Skin of body (tissue), 3 donors: ENCODE results near the gene WDR19. TPM values are rescaled to one million over a fixed set of nuclear protein-coding genes. Genes with fewer than 3 reads are reported as not detected.

Experiments used
- DNase-seq: peaks from one replicate; lab custom pipeline; 2025; lab: John Stamatoyannopoulos, UW
- small RNA-seq: library from RNA; depleted of rRNA; stranded (forward); fragments of <200 nt; gene quantifications from one replicate; pipeline ENCODE3, GENCODE V24; 2014; ENCODE audit warnings: low replicate concordance
- total RNA-seq: library from RNA; depleted of rRNA; stranded (reverse); fragments of >200 nt; gene quantifications from one replicate; pipeline ENCODE4 v1.2.3, GENCODE V29; 2014

Gene WDR19
- total RNA-seq, 1 donor from 2014 or later = 38.3 TPM

DNA sequence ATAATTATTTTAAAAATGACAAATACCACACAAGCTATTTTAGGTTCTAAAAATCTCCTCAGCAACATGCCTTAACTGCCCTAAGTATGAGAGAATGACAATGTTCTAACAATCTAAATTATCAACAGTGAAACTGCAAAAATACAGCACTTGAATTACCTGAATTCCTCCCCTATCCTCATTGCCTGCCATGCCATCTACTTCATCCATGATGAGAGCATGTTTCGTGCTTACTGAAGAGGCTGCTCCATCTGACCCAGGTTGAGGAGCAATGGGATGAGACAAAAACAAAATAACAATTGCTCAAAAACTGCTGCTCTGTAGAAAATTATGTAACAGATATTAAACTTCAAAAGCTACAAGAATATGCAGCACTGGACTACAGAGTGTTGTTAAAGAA, 120.6 kb downstream of the WDR19 start:
- DNase-seq = no peak

DNA sequence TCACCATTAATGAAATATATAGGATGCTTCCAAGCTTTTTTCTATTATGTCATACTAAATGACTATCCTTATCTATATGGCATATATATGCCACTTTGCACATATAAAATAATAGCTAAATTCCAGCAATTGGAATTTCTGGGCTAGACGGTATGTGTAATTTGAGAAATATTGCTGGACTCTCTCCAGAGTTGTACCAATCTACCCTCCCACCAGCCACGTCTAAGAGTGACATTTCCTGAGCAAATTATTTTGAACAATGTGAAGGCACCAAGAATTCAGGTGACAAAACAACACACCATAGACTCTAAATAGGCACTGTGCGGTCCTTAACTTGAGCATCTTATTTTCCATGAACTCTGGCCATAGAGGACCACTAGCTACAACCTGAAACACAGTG, 121.5 kb downstream of the WDR19 start:
- no peak for DNase-seq

DNA sequence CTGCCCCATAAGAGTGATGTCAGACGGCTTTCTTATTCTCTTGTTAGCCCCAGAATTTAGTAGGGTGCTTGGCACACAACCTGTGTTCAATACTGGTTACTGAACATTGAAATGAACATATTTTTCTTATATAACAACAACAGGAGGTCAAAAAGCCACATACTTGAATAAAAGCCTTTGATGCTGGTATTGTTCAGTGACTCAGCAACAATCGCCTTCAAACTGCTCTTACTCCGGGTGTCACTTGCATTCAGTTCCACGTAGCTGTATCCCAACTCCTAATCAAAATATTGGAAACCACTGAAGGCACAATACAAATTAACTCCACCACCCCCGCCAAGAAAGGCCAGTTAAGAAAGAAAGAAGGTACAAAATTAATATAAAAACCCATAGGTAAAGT, 122.3 kb downstream of the WDR19 start:
- no peak for DNase-seq

DNA sequence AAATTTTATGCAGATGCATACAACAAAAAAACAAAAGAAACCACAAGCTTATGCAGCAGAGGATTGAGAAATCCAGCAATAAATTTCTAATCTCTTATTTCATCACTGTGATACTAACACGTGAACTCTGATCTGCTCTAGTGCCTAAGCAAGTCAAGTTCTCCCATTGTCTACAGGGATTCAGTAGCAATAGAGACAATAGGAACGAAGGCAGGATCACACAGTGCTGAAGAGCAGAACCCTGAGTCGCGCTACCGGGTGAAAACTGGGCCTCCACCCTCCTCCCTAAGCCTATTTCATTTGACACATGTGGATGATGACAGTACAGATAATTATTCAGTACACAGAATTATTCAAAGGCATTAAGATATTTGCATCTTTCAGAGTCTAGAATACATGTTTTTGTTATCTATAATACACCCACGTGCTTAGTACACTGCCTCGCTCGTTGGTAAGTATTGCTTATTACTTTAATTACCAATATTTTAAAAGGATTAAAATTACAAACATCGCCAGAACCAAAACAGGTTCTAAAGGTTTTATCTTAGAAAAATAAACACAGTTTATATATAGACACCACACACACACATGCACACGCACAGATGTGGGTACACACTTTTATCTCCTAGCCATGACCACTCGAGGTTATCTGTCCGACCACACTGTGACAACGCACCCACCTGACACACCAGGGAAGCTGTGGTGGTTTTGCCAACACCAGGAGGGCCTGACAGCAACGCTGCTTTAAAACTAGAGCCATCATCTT, 123.8 kb downstream of the WDR19 start:
- no peak for DNase-seq

DNA sequence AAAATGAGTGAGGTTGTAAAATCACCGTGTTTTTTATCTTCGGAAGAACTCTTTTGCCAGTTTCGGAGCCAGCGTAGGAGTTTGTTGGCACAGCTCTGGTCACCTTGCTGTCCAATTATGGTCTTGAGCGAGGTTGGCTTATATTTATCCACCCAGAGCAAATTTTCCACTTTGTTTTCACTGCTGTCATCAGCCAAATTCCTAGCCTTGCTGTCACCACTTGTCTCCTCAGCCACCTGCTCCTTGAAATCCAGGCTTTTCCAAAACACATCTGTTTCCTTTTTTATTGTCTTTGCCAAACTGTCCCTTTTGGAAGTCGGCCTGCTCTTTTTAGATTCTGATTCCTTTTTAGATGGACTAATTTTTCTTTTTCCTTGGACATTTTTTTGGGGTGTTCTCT, 126.3 kb downstream of the WDR19 start:
- DNase-seq = no peak

DNA sequence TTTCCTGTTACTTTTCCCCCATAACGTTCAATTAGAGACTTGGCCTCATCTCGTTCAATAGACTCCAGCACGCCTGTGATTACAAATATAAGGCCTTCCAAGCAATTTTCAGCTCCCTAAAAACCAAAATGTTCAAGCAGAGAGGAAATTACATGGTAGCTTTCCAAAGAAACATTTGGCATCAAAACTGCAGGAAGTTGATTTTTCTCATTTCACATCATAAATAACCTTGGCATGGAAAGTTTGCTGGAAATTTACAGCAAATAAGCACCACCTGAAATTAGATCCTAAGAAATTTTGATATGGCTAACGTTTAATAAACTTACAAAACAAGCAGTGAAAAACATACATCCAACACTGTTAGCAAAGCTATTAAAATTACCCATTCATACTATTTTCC, 130.5 kb downstream of the WDR19 start:
- no peak for DNase-seq

DNA sequence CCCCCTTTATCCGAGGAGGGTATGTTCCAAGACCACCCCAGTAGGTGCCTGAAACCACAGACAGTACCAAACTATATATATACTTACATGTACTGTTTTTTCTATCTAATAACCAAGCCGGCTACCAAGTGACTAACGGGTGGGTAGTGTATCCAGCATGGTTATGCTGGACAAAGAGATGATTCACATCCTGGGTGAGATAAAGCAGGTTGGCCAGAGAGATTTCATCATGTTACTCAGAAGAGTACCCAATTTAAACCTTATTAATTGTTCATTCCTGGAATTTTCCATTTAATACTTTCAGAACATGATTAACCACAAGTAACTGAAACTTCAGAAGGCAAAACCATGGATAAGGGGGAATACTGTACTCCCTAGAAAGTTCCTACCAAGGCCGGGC, 137.3 kb downstream of the WDR19 start:
- DNase-seq = no peak

DNA sequence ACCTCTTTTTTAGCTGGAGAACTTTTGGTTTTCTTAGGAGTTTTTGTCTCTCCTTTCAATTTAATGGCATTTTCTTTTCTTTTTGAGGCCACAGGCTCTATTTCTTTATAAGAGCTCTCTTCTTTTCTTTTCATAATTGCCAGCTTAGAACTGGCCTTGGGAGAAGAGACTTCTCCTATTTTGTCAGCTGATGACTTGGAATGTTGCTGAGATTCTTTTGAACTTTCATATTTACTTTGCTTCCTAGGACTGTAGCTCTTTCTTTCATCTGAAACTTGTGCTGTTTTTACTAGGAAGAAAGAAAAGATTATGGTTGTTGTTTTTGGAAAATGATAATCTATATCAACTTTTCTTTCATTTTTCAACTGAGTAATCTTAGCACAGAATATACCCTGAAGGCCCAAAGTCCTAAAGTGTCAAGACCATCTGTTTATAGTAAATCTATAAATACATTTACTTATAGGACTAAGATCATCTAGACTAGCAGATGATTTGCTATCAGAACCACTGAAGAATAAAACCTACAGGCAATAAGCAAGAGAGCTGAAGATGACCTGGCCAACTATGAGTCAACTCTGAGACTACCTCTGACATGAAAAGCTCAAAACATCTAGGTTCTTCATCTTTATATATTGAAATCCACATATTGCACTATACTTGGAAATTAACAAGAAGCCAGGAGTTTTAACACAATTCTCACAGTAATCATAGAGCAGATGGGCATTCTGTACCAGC, 138.2 kb downstream of the WDR19 start:
- no peak for DNase-seq

DNA sequence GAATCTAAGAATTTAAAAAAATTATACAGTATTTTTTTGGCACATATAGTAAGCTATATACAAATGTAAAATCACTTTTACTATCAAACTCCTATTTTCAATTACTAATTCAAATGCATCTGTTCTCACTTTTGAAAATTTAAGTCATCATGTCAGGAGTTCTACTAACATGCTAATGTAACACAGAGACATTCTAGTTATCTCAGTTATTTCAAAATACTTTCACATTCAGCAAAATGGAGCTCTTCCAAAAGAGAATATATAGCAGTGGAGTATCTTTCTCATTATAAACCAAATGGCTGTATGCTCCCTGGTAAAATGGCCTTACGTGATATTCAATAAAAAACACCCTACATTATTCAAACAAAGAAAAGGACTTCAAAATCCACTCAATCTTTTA, 141.5 kb downstream of the WDR19 start:
- no peak for DNase-seq

DNA sequence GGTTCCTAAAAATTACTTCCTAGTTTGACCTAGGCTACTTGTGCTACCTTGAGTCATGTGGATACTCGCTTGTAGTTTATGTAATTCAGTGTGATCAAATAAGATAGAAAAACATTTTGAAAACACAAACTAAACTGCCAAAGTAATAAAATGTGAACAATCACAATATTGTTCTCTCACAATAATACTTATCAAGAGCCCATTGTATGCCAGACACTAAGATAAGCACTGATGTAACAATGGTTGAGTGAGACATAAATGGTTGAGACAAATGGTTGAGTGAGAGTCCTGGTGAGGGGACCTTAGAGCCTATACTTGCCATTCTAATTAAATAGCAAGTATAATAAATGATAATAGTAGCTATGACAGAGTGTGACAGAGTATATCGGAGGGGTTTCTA, 142.1 kb downstream of the WDR19 start:
- DNase-seq = no peak

DNA sequence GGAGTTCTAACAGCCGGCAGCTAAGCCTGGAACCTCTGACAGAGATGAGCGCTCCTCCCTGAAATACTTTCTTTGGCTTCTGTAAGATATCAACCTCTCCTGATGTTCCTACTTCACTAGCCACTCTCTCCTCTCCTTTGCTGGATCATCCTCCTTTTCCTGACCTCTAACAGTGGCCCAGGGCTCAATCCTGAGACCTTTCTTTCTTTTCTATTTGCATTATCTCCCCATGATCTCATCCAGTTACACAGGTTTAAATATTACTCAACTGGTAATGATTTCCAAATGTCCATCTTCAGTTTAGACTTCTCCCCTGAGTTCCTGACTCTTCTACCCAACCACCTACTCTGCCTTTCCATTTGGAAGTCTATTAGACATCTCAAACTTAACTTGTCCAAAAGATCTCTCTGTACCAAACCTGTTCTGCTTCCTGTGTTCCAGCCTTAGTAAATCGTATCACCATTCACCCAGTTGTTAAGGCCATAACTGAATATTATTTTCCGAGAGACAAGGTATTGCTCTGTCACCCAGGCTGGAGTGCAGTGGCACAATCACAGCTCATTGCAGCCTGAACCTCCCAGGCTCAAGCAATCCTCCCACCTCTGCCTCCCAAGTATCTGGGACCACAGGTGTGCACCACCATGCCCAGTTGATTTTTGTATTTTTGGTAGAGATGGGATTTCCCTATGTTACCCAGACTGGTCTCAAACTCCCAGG, 142.7 kb downstream of the WDR19 start:
- no peak for DNase-seq

DNA sequence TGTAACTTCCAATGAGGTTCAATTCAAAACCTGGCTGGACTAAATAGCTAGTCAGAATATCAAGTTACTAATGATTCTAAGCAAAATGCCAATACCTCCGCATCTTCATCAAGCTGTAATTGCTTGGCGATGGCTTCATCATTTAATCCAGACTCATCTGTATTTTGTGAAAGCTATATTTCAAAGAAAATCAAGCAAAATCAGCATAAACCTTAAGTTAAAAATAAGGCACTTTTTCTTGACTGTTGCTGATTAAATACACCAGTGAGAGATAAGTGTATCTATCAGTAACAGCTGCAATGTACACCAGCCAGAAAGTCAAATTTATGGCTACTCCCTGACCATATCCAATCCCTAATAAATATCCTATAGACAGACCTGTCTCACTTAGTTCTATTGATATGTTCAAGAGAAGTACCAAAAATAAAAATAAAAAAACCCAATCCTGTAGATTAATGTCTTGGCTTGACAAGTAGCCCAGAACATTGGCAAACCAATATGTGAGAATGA, 144.2 kb downstream of the WDR19 start:
- no peak for DNase-seq

DNA sequence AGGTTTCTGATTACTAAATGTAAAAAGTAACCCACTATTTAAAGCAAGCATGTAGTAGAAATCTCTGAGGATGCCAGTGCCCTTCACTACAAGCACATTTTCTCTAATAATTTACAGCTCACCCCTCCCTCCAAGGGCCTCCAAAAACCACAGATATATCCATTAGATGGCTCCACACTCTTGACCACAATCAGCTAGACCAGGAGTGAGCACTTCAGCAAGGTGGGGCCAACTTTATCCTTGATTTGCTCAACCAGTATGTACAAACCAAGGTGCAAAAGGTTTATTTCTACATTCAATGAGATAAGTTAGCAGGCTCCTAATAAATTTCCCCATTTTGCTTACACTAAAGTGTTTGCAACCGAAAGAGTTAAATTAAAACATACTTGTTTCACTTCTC, 148.0 kb downstream of the WDR19 start:
- no peak for DNase-seq

DNA sequence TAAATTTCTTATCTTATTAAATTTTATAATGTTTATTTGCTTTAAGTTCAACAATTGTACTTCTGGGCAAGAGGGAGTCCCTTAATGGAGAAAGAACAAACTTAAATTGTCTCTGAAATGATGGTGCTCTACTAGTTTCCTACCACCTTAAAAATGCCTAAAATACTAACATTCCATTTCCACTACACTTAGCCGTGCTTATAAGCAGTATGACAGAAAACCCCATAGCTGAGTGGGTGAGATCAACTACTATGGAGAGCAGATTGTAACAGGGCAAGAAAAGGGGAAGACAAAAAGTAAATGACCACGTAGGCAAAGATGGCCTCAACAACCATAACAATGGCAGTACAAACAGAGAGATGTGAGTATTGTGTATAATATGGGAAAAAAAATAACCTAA, 148.9 kb downstream of the WDR19 start:
- no peak for DNase-seq

Small RNA genes lying within 50 kb of the gene (small RNA-seq; reads per million reads assigned to genes)
- gene RNU6-32P = not detected

Other genes starting within 250 kb of the WDR19 start
- gene TMEM156, start 150.1 kb upstream of the WDR19 start, total RNA-seq = 0.20 TPM
- 19.9 TPM for gene KLHL5, start 120.3 kb upstream of the WDR19 start, total RNA-seq
- gene RFC1, start 183.8 kb downstream of the WDR19 start, total RNA-seq = 55.2 TPM
- 6.4 TPM for gene KLB, start 224.4 kb downstream of the WDR19 start, total RNA-seq